WI38 (cell line): ENCODE measurements around the gene PPP2R5C.

ENCODE experiments used
- H3K4me3 ChIP-seq: 2 replicates; pipeline ENCODE4 v1.5.1; 2011; ENCODE audit warnings: low read depth, mild to moderate bottlenecking, control low read depth, low read length
- CTCF ChIP-seq: IDR thresholded peaks from 2 replicates; pipeline ENCODE4 v1.5.1; 2012; ENCODE audit warnings: low read depth, mild to moderate bottlenecking, control low read depth, low read length

PPP2R5C gene

GRCh38 chr14:101878822-101879528, 117.5 kb downstream of the PPP2R5C start:
- no peak for TF ChIP-seq CTCF
- H3K4me3 ChIP-seq, result no peak overlapping the region

GRCh38 chr14:101879529-101880336, 118.2 kb downstream of the PPP2R5C start:
- no peak for TF ChIP-seq CTCF
- no peak overlapping the region for H3K4me3 ChIP-seq

- no peak overlapping the region for H3K4me3 ChIP-seq
- TF ChIP-seq CTCF, result no peak
These were observed 119.9 kb downstream of the PPP2R5C start for GRCh38 chr14:101881426-101881825.

GRCh38 chr14:101882141-101882935, 120.8 kb downstream of the PPP2R5C start:
- no peak overlapping the region for H3K4me3 ChIP-seq
- no peak for TF ChIP-seq CTCF

- no peak for TF ChIP-seq CTCF
- H3K4me3 ChIP-seq, result no peak overlapping the region
These were observed 122.8 kb downstream of the PPP2R5C start for GRCh38 chr14:101884089-101884933.

- no peak for TF ChIP-seq CTCF
- no peak overlapping the region for H3K4me3 ChIP-seq
These were observed 123.5 kb downstream of the PPP2R5C start for GRCh38 chr14:101884934-101885576.
